HG02759 (cell line): ENCODE measurements around the gene ANO10.
"Not testable (repeated sequence)": the region's sequence is repeated elsewhere in the genome, so short reads cannot be mapped to it uniquely, and the experiment has no call there.

Source experiments
- ATAC-seq: cut with Tn5 transposase; IDR thresholded peaks from one replicate; pipeline ENCODE4 v1.9.1; 2021; ENCODE audit warnings: mild to moderate bottlenecking, moderate library complexity; ENCODE audit not compliant: unreplicated experiment

The ANO10 gene

DNA sequence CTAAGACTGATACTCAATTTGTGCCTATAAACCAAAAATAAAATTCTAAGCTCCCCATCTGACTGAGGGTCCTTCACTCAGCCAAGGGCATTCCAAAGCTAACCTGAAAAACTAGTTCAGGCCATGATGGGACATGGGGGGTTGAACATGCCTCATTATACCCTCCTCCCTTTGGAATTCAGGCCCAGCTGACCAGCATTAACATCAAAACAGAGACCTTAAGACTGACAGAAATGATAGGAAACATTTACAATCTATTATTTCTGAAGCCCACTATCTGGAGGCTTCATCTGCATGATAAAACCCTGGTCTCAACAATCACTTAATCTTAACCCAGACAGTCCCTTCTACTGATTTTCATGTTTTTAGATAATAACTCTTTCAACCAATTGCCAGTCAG is 140.4 kb downstream of the ANO10 start:
- ATAC-seq, result no peak

DNA sequence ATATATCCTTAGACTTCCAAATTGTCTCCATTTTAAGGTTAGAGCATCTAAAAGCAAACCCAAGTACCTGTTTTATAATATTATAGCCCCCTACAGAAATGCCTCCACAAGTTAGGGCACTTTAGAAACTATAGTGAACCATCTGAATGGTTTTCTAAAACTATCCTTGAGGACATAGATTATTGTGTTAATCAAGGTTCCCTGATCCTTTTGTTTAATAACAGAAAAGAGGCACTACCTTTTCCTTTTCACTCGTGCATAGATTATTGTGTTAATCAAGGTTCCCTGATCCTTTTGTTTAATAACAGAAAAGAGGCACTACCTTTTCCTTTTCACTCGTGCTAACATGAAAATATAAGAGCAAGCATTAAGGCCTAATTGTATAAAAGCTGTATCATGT is 143.0 kb downstream of the ANO10 start:
- ATAC-seq, result not testable (repeated sequence)

DNA sequence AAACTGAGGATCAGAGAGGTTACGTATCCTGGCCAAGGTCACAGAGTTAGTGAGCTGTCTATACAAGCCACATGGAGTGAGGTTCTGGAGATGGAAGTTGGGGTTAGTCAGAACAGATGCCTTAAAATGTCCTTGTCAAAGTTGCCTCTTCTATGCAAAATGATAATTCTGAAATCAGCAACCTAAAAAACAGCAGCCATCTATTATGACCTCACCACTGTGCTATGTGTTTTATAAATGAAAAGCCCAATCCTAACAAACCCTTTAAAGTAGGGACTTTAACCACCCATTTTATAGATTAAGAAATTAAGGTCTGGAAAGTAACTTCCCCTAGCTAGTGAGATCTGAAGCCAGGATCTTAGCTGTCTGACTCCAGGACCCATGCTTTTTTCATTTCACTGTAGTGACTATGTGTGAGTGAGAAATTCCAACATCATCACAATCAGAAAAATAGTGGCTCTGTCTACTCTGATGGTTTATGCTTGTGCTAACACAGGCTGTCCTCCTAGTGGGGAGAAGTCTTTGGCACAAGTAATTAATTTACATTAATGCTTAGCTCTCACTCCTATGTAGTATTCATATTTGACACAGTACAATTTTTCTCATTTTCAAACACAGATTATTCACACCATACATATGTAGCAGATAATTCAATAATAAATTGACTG is 143.6 kb downstream of the ANO10 start:
- no peak for ATAC-seq

DNA sequence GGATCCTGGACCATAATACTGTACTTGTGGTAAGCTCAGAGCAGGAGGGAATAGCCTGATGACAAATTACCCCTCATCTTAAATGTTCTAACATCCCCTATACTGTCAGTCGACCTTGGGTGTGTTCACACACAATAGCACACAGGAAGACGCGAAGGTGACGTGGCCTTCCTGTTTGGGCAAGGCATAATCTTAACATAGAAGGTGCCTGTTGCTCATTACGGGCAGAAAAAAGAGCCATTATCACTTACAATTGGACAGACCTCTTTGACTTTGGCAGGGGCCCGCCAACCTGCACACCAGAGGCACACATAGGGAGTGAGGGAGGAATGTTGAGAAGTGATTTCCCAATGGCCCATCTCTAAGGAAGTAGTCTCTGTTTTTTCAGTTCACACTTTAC is 144.2 kb downstream of the ANO10 start:
- ATAC-seq, result no peak

DNA sequence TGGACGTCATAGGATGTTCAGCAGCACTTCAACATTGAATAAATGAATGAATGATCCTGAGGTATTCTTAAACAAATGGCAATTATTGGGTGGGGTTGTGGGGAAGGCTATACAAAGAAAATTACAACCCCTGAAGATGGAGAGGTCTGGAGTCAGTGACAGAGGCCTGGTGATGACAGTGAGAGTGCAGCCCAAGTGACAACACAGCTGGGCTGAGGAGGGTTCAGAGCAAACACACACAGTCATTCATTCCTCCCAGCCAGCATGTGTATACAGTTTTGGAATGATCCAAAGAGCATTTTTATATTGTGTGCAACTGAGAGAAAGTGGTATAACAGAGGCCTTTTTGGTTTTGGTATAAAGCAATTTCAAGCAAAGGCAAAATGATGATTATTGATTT is 148.1 kb downstream of the ANO10 start:
- ATAC-seq, result no peak

DNA sequence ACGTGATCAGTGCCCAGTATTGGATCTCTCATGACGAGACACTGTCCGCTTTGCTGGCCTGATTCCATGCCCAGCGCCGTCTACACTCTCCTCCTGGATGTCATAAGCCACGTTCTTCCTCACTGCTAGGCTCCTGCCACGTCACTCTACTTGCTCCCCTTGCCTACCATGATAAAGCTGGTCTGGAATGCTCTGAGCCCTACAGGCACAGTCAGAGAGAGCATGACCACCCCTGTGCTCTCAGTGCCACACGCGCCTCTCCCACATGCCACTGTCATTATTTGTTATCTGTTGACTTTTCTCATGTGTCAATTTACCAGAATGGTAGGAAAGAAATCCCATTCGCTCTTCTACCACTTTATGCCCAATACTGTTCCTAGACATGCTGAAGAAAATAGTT is 148.6 kb downstream of the ANO10 start:
- ATAC-seq, result no peak

DNA sequence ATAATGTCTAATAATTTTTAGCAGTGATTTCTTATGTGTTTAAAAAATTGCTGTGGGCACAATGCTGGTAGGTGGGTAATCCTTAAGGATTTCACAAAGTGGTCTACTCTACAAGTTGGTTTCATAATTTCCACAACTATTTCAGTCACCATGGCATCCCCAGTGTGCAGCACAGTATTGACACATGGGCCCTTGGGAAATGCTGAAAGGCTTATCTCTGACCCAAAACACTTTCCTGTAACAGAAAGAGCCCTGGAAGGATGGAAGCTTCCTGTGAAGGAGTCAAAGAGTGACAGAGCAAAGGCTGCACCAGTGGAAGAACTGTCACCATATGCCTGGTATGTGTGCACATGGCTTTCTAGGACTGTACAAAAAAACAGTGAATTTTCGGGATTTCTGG is 153.7 kb downstream of the ANO10 start:
- no peak for ATAC-seq

DNA sequence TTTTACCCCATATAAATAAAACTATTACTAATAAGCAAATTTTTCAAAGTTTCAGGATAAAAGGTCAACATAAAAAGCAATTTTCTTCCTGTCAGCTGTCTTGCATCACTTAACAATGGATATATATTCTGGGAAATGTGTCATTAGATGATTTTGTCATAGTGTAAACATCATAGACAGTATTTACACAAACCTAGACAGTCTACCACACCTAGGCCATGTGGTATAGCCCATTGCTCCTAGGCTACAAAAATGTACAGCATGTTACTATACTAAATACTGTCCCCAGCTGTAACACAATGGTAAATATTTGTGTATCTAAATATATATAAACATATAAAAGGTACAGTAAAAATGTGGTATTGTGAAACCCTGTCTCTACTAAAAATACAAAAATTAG is 156.7 kb downstream of the ANO10 start:
- no peak for ATAC-seq

DNA sequence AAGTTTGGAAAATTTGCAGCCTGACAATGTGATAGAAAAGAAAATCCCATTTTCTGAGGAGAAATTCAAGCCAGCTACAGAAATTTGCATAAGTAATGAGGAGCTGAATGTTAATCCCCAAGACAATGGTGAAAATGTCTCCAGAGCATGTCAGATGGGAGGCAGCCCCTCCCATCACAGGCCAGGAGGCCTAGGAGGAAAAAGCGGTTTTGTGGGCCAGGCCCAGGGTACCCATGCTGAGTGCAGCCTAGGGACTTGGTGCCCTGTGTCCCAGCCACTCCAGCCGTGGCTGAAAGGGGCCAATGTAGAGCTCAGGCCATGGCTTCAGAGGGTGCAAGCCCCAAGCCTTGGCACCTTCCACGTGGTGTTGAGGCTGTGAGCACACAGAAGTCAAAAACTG is 159.2 kb downstream of the ANO10 start:
- ATAC-seq, result not testable (repeated sequence)

DNA sequence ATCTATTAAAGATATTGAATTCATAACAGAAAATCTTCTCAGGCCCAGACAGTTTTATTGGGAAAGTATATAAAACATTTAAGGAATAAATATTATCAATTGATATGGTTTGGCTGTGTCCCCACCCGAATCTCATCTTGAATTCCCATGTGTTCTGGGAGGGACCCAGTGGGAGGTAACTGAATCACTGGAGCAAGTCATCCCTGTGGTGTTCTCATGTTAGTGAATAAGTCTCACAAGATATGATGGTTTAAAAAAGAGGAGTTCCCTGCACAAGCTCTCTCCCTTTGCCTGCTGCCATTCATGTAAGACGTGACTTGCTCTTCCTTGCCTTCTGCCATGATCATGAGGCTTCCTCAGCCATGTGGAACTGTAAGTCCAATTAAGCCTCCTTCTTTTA is 160.5 kb downstream of the ANO10 start:
- ATAC-seq, result no peak

DNA sequence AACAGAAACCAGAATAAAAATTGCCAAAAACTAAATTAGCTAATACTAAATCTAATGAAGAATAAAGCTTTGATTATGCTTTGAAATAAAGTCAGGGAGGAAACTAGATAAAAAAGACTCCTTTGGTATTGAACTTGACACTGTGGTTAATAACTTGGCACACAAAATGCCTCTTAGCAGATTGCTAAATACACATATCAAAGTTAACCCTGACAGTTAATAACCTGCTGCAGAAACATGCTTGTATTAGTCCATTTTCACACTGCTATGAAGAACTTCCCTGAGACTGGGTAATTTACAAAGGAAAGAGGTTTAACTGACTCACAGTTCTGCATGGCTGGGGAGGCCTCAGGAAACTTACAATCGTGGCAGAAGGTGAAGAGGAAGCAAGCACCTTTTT is 164.8 kb downstream of the ANO10 start:
- not testable (repeated sequence) for ATAC-seq

DNA sequence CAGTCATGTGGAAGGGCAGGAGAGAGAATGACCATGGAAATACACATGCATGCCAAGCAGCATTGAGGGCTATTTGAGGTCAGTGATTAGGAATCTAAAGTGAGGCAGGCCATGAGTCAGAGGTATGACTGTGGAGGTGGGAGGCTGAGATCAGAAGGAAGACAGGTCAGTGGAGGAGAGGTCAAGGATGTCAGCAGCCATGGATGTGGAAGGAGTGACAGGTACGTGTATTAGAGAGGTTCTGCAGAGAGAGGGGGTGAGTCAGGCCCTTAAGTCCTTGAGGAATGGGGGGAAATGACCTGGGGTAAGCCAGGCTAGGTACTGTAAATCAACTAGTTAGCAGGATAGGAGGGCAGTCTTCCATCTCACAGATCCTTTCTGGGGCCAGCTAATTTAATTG is 166.6 kb downstream of the ANO10 start:
- no peak for ATAC-seq

DNA sequence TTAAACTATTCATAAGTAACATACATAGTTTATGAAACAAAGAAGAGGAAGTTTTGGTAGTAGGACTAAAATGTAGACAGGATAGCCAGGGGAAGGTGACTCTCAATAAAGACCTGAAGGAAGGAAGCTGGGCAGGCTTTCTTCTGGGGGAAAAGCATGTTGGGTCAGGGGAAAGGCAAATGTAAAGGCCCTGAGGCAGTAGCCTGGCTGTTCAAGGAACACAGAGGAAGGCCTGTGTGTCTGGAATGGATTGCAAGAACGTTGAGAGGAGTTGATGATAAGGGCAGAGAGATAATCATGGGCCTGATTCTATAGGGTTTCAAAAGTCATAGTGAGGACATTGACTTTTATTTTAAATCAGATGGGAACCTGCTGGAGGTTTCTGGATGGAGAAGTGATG is 167.8 kb downstream of the ANO10 start:
- no peak for ATAC-seq

DNA sequence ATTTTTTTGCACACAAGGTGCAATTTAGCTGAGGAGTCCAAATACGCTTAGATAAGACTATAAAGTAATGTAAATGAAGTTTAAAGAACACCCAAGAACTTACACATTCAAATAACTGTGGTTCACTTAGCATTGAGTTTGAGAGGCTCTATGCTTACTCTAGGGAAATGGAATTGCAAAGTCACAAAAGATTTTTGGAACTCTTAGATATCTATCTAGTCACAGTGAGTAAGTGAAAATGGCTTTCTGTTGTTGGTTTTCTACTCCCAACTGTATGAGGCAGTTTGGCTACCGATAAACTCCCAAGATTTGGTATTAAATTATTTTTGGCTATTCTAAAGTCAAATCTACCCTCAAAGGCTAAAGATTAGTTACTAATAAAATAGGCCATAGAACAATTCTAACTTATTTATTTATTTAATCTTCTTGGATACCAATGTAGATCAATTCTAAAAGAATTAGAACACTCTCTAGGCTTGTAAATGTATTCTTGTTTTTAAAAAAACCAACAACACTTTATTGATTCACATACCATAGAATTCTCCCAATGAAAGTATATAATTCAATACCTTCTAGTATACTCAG is 170.0 kb downstream of the ANO10 start:
- ATAC-seq, result no peak

DNA sequence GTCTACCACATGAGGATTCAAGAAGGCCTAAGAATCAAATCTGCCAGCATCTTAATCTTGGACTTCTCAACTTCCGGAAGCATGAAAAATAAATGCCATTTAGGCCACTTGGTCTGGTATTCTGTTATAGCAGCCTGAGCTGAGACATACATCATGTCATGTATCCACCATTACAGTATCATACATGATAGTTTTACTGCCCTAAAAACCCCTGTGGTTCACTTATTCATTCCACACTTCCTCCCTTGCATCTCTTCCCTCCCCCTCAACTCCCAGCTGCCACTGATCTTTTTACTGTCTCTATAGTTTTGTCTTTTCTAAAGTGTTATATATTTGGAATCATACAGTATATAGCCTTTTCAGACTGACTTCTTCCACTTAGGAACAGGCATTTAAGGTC is 173.7 kb downstream of the ANO10 start:
- ATAC-seq, result no peak

DNA sequence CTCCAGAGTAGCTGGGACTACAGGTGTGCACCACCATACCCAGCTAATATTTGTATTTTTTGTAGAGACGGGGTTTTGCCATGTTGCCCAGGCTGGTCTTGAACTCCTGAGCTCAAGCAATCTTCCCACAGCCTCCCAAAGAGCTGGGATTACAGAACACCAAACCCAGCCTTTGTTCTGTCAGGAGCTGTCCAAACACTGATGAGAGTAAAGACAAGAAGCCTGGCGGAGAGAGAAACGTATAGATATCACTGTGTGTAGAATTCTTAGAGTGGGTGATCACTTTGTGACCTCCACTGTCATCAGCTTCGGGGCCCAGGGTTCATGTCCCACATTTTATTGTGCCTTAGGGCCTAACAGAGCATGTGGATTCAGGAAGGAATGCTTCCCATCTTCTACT is 176.0 kb downstream of the ANO10 start:
- no peak for ATAC-seq

DNA sequence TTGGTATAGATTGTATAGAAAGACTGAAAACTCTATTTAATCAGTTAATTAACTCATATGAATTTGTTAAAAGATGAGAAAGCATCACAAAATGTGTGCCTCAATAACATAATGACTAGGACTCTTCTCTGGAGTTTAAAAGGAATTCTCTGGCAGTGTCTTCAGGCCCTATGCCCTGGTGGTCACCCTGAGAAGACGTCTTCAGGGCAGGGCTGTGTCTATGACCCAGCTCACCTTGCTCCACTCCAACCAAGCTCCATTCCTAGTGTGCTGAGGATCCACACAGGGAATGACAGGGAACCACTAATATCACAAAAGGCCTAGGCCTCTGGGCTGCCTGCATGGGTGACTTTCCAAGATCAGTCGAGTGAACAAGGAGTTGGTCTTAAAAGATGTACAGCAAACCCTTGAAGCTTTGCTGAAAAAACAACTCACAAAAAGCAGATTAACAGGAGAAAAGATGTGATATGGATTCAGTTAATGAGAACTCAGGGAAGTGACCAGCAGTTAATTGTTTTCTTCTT is 178.9 kb downstream of the ANO10 start:
- ATAC-seq, result no peak

DNA sequence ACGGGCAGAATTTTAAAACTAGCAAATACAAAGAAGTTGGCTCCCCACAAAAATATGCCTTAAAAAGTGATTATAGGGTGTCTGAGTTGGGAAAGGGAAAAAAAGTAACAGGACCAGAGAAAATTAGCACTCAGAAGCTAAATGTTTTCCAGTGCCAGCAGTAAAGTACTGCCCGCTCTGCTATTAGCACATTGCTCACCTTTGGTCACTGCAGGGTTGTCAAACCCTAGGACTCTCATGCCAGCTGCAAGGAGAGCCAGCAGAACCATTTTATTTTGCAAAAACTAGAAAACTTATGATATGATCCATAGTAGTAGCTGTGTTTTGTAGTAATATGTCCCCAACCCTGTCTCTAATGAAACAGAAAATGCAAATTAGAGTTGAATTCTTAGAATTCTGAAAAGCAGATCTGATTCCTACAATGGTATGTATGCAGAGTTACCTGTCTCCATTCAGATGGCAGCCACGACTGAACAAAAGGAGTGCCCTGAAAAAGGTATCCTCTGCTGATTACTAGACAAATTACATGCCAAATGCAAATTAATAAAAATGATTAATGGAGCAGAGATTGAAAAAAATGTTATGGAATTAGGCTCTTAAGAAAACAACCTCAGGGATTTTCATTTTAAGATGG is 185.2 kb downstream of the ANO10 start:
- no peak for ATAC-seq

DNA sequence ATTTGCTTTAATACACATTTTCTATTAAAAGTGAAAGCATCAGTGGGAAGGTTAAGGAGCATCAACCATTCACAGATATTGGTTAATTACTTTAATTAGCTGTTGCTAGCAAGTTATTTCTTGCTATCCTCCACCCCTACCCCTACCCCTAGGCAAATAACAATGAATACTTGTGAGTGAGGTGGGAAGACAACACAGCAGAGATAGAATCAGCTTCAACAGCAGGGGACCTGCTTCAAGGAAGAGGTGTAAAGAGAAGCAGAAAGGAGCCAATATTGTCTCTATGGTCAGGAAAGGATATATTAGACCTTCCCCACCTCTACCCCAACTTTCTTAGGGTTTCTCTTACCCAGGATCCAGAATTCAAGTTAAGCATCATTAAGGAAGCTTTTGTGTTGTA is 186.1 kb downstream of the ANO10 start:
- no peak for ATAC-seq

DNA sequence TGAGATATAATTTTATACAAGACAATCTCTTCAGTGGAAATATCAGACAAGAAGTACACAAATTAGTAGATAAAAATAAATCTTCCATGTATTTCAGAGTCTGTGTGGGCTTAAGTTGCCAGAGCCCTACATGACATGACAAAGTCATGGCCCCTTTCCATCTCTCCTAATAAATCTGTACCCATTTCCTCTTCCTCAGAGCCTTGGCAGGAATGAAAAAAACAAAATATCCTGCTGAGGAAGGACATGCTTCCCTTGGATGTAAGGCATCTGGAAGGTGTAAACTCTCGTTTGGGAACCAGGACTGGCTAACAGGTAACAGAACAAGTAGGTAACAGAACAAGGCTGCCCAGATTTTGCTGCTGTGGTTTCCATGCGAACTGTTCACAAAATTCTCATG is 187.4 kb downstream of the ANO10 start:
- ATAC-seq, result no peak

DNA sequence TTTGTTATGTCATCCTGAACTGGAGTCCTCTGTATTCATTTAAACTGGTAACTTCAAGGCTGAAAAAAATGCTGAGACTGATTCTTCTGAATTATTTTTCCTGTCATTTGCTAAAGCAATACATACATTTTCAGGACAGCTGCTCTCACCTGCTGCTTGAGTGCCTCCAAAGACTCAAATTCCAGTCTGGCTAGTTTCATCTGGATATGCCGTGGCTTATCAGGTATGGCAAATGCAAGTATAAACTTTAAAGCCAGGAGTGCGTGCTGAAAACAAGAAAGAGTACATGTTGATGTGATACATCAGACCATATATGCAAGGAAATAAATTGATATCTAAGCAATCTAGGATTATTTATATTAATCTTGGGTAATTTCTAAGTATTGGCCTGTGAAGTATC is 189.3 kb downstream of the ANO10 start:
- ATAC-seq, result no peak

DNA sequence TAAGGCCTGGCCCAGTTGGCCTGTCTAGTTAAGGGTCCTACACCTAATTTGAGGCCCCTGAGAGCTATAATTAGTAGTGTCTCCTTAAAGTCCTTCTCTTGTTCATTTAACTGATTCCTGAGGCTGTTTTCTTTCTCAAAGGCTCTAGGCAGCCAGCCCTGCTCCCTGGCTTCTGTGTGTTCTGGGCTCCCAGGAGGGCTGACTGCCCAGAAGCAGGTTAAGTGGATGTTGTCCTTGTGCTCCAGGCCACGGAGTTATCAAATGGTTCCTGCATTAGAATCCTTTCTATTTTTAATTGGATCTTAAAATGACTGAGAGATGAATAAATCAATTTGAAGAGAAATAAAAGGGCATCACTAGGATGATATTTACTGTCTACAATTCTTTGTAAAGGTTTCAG is 195.4 kb downstream of the ANO10 start:
- no peak for ATAC-seq
